ENCODE measurements around the gene ZNF236. TPM values are rescaled to one million over a fixed set of nuclear protein-coding genes. Genes with fewer than 3 reads are reported as not detected.

The ZNF236 gene
- total and polyA plus RNA-seq, 2 of the 13 experiments (the other 11 are each of a cell fraction or from before 2014, with no cell fraction given), result 3.0 to 7.2 TPM

DNA sequence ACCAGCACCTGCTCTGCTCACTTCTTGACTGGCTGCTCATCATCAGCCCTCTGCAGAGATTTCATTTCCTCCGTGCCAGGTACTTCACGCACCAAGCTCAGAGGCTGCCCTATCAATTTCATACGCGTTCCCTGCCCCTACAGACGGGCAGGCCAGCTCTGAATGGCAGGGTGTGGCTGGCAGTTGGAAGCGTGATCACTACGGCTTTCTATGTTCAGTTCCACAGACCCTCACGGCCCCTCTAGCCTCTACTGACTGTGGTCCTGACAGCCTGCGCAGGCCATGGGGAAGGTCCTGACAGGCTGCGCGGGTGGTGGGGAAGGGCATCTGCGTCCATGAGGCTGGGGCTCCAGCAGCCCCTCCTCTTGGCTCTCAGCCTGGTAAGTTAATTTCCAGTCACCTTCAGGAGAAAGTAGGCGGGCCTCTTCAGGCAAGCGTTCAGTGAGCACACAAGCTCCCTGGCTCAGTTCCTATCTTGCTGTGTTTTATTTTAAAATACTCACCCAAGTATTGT, 154.8 kb downstream of the ZNF236 start:
- Histone ChIP-seq H3K4me2 (ENCODE audit: low read depth, low read length) (no peak overlapping the region), H3K4me3 (replicated peaks in 1 of 3; ENCODE audit: insufficient read depth in 1 of 3, low read depth in 2 of 3, low read length in 3 of 3) (no peak overlapping the region), H3K27ac (ENCODE audit: extremely low read length, insufficient read depth, low read length) (no peak overlapping the region), H3K9ac (ENCODE audit: insufficient read depth, low read depth, low read length) (no peak overlapping the region), H3K79me2 (ENCODE audit: insufficient read depth, low read length) (no peaks in the 10 kb centered on the region), H2AFZ (ENCODE audit: low read length) (no peak overlapping the region), H3K36me3 (replicated peaks in 1 of 2; ENCODE audit: control insufficient read depth in 1 of 2, insufficient read depth in 2 of 2, low read length in 2 of 2) (no peaks in the 10 kb centered on the region; a peak in 1 of 5 replicates), H3K27me3 (ENCODE audit: control insufficient read depth in 1 of 2, insufficient read depth in 2 of 2, low read length in 2 of 2) (no peaks in the 10 kb centered on the region), H3K9me3 (ENCODE audit: low read length) (no peaks in the 10 kb centered on the region), H4K20me1 (ENCODE audit: insufficient read depth, low read length) (no peaks in the 10 kb centered on the region), H3K4me1 (ENCODE audit: insufficient read depth, low read length) (peaks cover 9% of the 10 kb centered on the region)
- DNase-seq (ENCODE audit: low spot score) (no peak), FAIRE-seq (no peak), ATAC-seq (no peak)
- CTCF ChIA-PET (ENCODE audit: low intra/inter-chr PET ratio, low total read pairs), result no interaction called here
- 98% methylated on average over 14 of the region's 14 CpGs for WGBS (ENCODE audit: low lambda C conversion rate)
- intact Hi-C loops (cut with micrococcal nuclease; ENCODE audit: unreplicated experiment) (no loop called here), in situ Hi-C loops (cut with HindIII; ENCODE audit: extremely low pct_ligation_motif_present, low pct_unique_long_range_greater_than_20kb) (no loop called here)
- TF ChIP-seq EED (CRISPR knock-in tag; IDR thresholded peaks at IDR 0.05) (no peak), GLI4 (CRISPR knock-in tag; IDR thresholded peaks at IDR 0.05; ENCODE audit: borderline replicate concordance) (no peak), NR3C1 (CRISPR knock-in tag; IDR thresholded peaks at IDR 0.05) (no peak), SRF (IDR thresholded peaks at IDR 0.05; ENCODE audit: low read depth, low read length) (no peak), ZNF614 (CRISPR knock-in tag; IDR thresholded peaks at IDR 0.05; ENCODE audit: borderline replicate concordance) (no peak)
- POLR2A ChIA-PET, result no interaction called here
- BruUV-seq (replicated peaks), result no TSS peak

DNA sequence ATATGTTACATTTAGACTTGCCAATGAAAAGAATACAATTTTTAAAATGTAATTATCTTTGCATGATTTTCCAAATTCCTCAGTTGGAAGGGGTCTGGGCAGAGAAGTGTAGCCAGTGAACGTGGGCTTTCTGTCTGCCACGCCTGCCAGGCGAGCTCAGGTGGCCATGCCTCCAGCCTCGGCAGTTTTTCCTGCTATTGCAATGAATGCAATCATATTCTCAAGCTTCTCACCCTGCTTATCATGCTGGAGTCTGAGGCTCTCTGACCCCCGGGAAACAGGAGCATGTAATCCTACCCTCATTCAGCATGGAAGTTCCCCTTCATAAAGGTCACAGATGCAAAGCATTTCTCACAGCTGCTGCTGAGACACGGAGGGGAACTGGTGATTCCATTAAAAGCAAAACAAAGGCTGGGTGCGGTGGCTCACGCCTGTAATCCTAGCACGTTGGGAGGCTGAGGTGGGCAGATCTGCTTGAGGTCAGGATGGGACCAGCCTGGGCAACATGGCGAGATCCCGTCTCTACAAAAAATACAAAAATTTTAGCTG, 155.4 kb downstream of the ZNF236 start:
- TF ChIP-seq, protein P1, sequence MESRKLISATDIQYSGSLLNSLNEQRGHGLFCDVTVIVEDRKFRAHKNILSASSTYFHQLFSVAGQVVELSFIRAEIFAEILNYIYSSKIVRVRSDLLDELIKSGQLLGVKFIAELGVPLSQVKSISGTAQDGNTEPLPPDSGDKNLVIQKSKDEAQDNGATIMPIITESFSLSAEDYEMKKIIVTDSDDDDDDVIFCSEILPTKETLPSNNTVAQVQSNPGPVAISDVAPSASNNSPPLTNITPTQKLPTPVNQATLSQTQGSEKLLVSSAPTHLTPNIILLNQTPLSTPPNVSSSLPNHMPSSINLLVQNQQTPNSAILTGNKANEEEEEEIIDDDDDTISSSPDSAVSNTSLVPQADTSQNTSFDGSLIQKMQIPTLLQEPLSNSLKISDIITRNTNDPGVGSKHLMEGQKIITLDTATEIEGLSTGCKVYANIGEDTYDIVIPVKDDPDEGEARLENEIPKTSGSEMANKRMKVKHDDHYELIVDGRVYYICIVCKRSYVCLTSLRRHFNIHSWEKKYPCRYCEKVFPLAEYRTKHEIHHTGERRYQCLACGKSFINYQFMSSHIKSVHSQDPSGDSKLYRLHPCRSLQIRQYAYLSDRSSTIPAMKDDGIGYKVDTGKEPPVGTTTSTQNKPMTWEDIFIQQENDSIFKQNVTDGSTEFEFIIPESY (CRISPR knock-in tag; IDR thresholded peaks at IDR 0.05), result no peak
- TF ChIP-seq HNRNPL (IDR thresholded peaks at IDR 0.05; ENCODE audit: low read depth, low read length) (no peak), ZFP36L1 (CRISPR knock-in tag; IDR thresholded peaks at IDR 0.05) (no peak), ZNF740 (CRISPR knock-in tag; IDR thresholded peaks at IDR 0.05) (no peak), CC2D1A (CRISPR knock-in tag; IDR thresholded peaks at IDR 0.05) (no peak), SPEN (CRISPR knock-in tag; IDR thresholded peaks at IDR 0.05; ENCODE audit: low read depth) (no peak), PCBP2 (optimal IDR thresholded peaks at IDR 0.05; ENCODE audit: low read depth, low read length, poor library complexity, severe bottlenecking) (no peak), CBX1 (IDR thresholded peaks at IDR 0.05; ENCODE audit: low read depth) (no peak), ZNF468 (CRISPR knock-in tag; IDR thresholded peaks at IDR 0.05) (no peak), ZNF782 (CRISPR knock-in tag; IDR thresholded peaks at IDR 0.05; ENCODE audit: borderline replicate concordance) (no peak)
- CTCF ChIA-PET (ENCODE audit: low intra/inter-chr PET ratio, low total read pairs), result no interaction called here
- H3K9me3 ChIP-seq (ENCODE audit: low read length), result no peaks in the 10 kb centered on the region
- no peak overlapping the region for H3K27ac ChIP-seq (ENCODE audit: extremely low read length, insufficient read depth, low read length)
- 89% methylated on average over 11 of the region's 11 CpGs for WGBS (ENCODE audit: low lambda C conversion rate)
- no peak overlapping the region for H3K4me2 ChIP-seq (ENCODE audit: low read depth, low read length)
- FAIRE-seq, result no peak
- no peak for DNase-seq (ENCODE audit: low spot score)
- ATAC-seq, result no peak
- in situ Hi-C loops (cut with HindIII; ENCODE audit: extremely low pct_ligation_motif_present, low pct_unique_long_range_greater_than_20kb), result no loop called here
- no peak overlapping the region for H3K4me3 ChIP-seq (replicated peaks in 1 of 3; ENCODE audit: insufficient read depth in 1 of 3, low read depth in 2 of 3, low read length in 3 of 3)
- H3K27me3 ChIP-seq (ENCODE audit: control insufficient read depth in 1 of 2, insufficient read depth in 2 of 2, low read length in 2 of 2), result no peaks in the 10 kb centered on the region
- no peaks in the 10 kb centered on the region for H4K20me1 ChIP-seq (ENCODE audit: insufficient read depth, low read length)
- H3K36me3 ChIP-seq (replicated peaks in 1 of 2; ENCODE audit: control insufficient read depth in 1 of 2, insufficient read depth in 2 of 2, low read length in 2 of 2), result no peaks in the 10 kb centered on the region
- BruUV-seq (replicated peaks), result no TSS peak
- no peak overlapping the region for H3K9ac ChIP-seq (ENCODE audit: insufficient read depth, low read depth, low read length)
- intact Hi-C loops (cut with micrococcal nuclease; ENCODE audit: unreplicated experiment), result no loop called here
- H2AFZ ChIP-seq (ENCODE audit: low read length), result no peak overlapping the region
- H3K79me2 ChIP-seq (ENCODE audit: insufficient read depth, low read length), result no peaks in the 10 kb centered on the region
- peaks cover 12% of the 10 kb centered on the region for H3K4me1 ChIP-seq (ENCODE audit: insufficient read depth, low read length)
- POLR2A ChIA-PET, result no interaction called here
